ENCODE measurements around the gene TOP1. TPM values are rescaled to one million over a fixed set of nuclear protein-coding genes. Genes with fewer than 3 reads are reported as not detected.
A peak's percentile ranks its signal among the peaks of the same experiment; 100 is the strongest.

The TOP1 gene
- polyA plus RNA-seq, 1 of the 3 experiments (the other 2 are of a cell fraction): 11.9 TPM

GRCh38 chr20:41063442-41063841 lies 34.8 kb downstream of the TOP1 start (continued):
- TF ChIP-seq RCOR1 (IDR thresholded peaks at IDR 0.05; ENCODE audit: low read length) (no peak), MEF2A (IDR thresholded peaks at IDR 0.05; ENCODE audit: borderline replicate concordance, low read depth) (no peak), YY1 (IDR thresholded peaks at IDR 0.05; ENCODE audit: low read depth) (no peak), FOSL2 (IDR thresholded peaks at IDR 0.05; ENCODE audit: borderline replicate concordance, low read depth) (no peak), TCF12 (IDR thresholded peaks at IDR 0.05) (no peak), MXI1 (IDR thresholded peaks at IDR 0.05; ENCODE audit: low read depth, low read length) (no peak)
- TF ChIP-seq, protein P1, sequence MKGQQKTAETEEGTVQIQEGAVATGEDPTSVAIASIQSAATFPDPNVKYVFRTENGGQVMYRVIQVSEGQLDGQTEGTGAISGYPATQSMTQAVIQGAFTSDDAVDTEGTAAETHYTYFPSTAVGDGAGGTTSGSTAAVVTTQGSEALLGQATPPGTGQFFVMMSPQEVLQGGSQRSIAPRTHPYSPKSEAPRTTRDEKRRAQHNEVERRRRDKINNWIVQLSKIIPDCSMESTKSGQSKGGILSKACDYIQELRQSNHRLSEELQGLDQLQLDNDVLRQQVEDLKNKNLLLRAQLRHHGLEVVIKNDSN (IDR thresholded peaks at IDR 0.05; ENCODE audit: borderline replicate concordance, low read depth): no peak

GRCh38 chr20:41064377-41064776 lies 35.8 kb downstream of the TOP1 start:
- POLR2A ChIA-PET: no interaction called here
- DNase-seq: no peak
- peaks cover 33% of the 10 kb centered on the region for H4K20me1 ChIP-seq (ENCODE audit: insufficient read depth)

More at GRCh38 chr20:41064377-41064776, 35.8 kb downstream of the TOP1 start:
- Histone ChIP-seq H3K9me2 (no peaks in the 10 kb centered on the region), H2AFZ (ENCODE audit: low read depth) (no peak overlapping the region), H3K9me3 (no peaks in the 10 kb centered on the region), H3K36me3 (replicated peaks in 1 of 2; ENCODE audit: control insufficient read depth in 1 of 2, insufficient read depth in 2 of 2, low read length in 1 of 2) (peaks cover 45 to 74% of the 10 kb centered on the region in 2 experiments), H3F3A (replicated peaks; ENCODE audit: insufficient read depth) (peaks cover 3% of the 10 kb centered on the region), H3K4me1 (ENCODE audit: control insufficient read depth in 1 of 2, insufficient read depth in 2 of 2, low read depth in 1 of 2, low read length in 1 of 2) (peaks cover 4 to 5% of the 10 kb centered on the region in 2 experiments; a peak in 2 of 4 replicates), H3K79me2 (ENCODE audit: insufficient read depth) (peaks cover 99% of the 10 kb centered on the region), H3K4me3 (ENCODE audit: low read depth in 2 of 2, low read length in 1 of 2) (no peak overlapping the region), H3K27me3 (ENCODE audit: insufficient read depth) (no peaks in the 10 kb centered on the region), H3K4me2 (no peak overlapping the region), H3K27ac (ENCODE audit: low read depth in 2 of 2, low read length in 1 of 2) (0 out of 4 replicates have a peak overlapping the region, but pooled peaks of 1 of the 2 experiments have one; percentile 6), H3K9ac (no peak overlapping the region)
- WGBS (ENCODE audit: low lambda C conversion rate): 100% methylated on average over 1 of the region's 1 CpG
- TF ChIP-seq NRF1 (IDR thresholded peaks at IDR 0.05; ENCODE audit: low read depth, low read length) (no peak), GATA2 (CRISPR knock-in tag; IDR thresholded peaks at IDR 0.05) (no peak), TAF1 (IDR thresholded peaks at IDR 0.05; ENCODE audit: borderline replicate concordance, low read depth, low read length) (no peak), EP300 (IDR thresholded peaks at IDR 0.05; ENCODE audit: borderline replicate concordance in 1 of 2, low read depth in 1 of 2, low read length in 1 of 2) (no peak)
- TF ChIP-seq, protein P2, sequence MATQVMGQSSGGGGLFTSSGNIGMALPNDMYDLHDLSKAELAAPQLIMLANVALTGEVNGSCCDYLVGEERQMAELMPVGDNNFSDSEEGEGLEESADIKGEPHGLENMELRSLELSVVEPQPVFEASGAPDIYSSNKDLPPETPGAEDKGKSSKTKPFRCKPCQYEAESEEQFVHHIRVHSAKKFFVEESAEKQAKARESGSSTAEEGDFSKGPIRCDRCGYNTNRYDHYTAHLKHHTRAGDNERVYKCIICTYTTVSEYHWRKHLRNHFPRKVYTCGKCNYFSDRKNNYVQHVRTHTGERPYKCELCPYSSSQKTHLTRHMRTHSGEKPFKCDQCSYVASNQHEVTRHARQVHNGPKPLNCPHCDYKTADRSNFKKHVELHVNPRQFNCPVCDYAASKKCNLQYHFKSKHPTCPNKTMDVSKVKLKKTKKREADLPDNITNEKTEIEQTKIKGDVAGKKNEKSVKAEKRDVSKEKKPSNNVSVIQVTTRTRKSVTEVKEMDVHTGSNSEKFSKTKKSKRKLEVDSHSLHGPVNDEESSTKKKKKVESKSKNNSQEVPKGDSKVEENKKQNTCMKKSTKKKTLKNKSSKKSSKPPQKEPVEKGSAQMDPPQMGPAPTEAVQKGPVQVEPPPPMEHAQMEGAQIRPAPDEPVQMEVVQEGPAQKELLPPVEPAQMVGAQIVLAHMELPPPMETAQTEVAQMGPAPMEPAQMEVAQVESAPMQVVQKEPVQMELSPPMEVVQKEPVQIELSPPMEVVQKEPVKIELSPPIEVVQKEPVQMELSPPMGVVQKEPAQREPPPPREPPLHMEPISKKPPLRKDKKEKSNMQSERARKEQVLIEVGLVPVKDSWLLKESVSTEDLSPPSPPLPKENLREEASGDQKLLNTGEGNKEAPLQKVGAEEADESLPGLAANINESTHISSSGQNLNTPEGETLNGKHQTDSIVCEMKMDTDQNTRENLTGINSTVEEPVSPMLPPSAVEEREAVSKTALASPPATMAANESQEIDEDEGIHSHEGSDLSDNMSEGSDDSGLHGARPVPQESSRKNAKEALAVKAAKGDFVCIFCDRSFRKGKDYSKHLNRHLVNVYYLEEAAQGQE (IDR thresholded peaks at IDR 0.05; ENCODE audit: low read depth, low read length): no peak
- CTCF ChIA-PET: interaction anchor here (1.5 kb wide), 1 partner anchor 74 kb away, joined by 3 read pairs; no protein-coding TSS in a partner anchor
